OCI-LY7 (cell line): Measurements from ENCODE around the gene IDUA. TPM values are rescaled to one million over a fixed set of nuclear protein-coding genes. Genes with fewer than 3 reads are reported as not detected.

Experiments
- BruUV-seq: library from RNA; stranded (reverse); fragments of 400-500 nt; replicated peaks from 2 replicates; lab custom pipeline; 2021; lab: Mats Ljungman, UMichigan
- CTCF ChIA-PET: fragments of 300-600 bp; sonication (Branson Sonifier 250); formaldehyde crosslinking; loops from one replicate; lab custom pipeline; 2022; ENCODE audit warnings: antibody characterized with exemption; ENCODE audit not compliant: unreplicated experiment; lab: Charles Lee
- POLR2A ChIA-PET: fragments of 300-600 bp; sonication (Branson Sonifier 250); formaldehyde crosslinking; loops from one replicate; lab custom pipeline; 2022; ENCODE audit warnings: antibody characterized with exemption; lab: Charles Lee
- DNase-seq: peaks from one replicate; pipeline ENCODE4 v3.0.0-alpha.2; 2015; ENCODE audit warnings: low spot score
- H2AFZ ChIP-seq: fragments of 200-600 bp; sonication (generic), shearing (Covaris generic); 2 replicates; pipeline ENCODE4 v1.6.1; 2014; ENCODE audit warnings: mild to moderate bottlenecking, antibody characterized with exemption, low read length, moderate library complexity
- H3K27ac ChIP-seq: fragments of 200-600 bp; sonication (generic); 2 replicates; pipeline ENCODE4 v1.5.1; 2014; ENCODE audit warnings: mixed run types, low read depth, mild to moderate bottlenecking, moderate library complexity, low read length, inconsistent platforms; ENCODE audit not compliant: poor library complexity, severe bottlenecking
- H3K36me3 ChIP-seq: fragments of 200-600 bp; sonication (generic); 2 replicates; pipeline ENCODE4 v1.6.1; 2014; ENCODE audit warnings: mild to moderate bottlenecking, antibody characterized with exemption, low read length, moderate library complexity, mixed read lengths; ENCODE audit not compliant: insufficient read depth
- H3K4me1 ChIP-seq: fragments of 200-600 bp; sonication (generic); 2 replicates; pipeline ENCODE4 v1.5.1; 2014; ENCODE audit warnings: mild to moderate bottlenecking, low read length; ENCODE audit not compliant: insufficient read depth, poor library complexity, severe bottlenecking
- H3K4me2 ChIP-seq: fragments of 200-600 bp; sonication (generic); 2 replicates; pipeline ENCODE4 v1.6.1; 2014; ENCODE audit warnings: mild to moderate bottlenecking, low read length
- H3K4me3 ChIP-seq: fragments of 200-600 bp; sonication (generic); 2 replicates; pipeline ENCODE4 v1.5.1; 2014; ENCODE audit warnings: mild to moderate bottlenecking, low read depth, low read length; ENCODE audit not compliant: poor library complexity, severe bottlenecking
- H3K79me2 ChIP-seq: fragments of 200-600 bp; sonication (generic); 2 replicates; pipeline ENCODE4 v1.6.1; 2016; ENCODE audit warnings: low read depth, mild to moderate bottlenecking, low read length, moderate library complexity, mixed read lengths; ENCODE audit not compliant: insufficient read depth
- H3K9me2 ChIP-seq: fragments of 200-600 bp; sonication (generic); 2 replicates; pipeline ENCODE4 v1.6.1; 2016; ENCODE audit warnings: mild to moderate bottlenecking, low read length, mixed read lengths; ENCODE audit not compliant: insufficient read depth
- H3K9me3 ChIP-seq: fragments of 200-600 bp; sonication (generic); 2 replicates; pipeline ENCODE4 v1.6.1; 2014; ENCODE audit warnings: mild to moderate bottlenecking, mixed run types, low read length, mixed read lengths
- H4K20me1 ChIP-seq: fragments of 200-600 bp; sonication (generic); 2 replicates; pipeline ENCODE4 v1.6.1; 2014; ENCODE audit warnings: mild to moderate bottlenecking, antibody characterized with exemption, low read length, moderate library complexity, mixed read lengths; ENCODE audit not compliant: insufficient read depth
- EZH2phosphoT487 ChIP-seq: fragments of 200-600 bp; sonication (generic); IDR thresholded peaks from 2 replicates; pipeline ENCODE4 v1.6.1; 2018; ENCODE audit warnings: low read depth, borderline replicate concordance, mild to moderate bottlenecking, mixed run types, antibody characterized with exemption, low read length, moderate library complexity, mixed read lengths
- intact Hi-C: fragments of 100-400 bp; cut with micrococcal nuclease; formaldehyde crosslinking; loops from one replicate; pipeline ENCODE4 v1.10.0; 2022; ENCODE audit not compliant: unreplicated experiment
- total RNA-seq, 2 experiments: library from RNA; depleted of rRNA in 1 of 2; stranded (reverse); fragments of >200 nt in 1 of 2; shearing (Covaris generic) in 1 of 2; gene quantifications; 2 replicates each; pipeline ENCODE4 v1.2.3, GENCODE V29; 2014 to 2022
- TF ChIP-seq, protein P1 (sequence below): fragments of 200-600 bp; sonication (generic); conservative IDR thresholded peaks from 2 replicates; pipeline ENCODE4 v1.5.1; 2014; ENCODE audit warnings: mild to moderate bottlenecking, antibody characterized with exemption, low read length, moderate library complexity, mixed read lengths

Gene IDUA
- total RNA-seq, 2 experiments from 2014 or later = 12.3 to 15.7 TPM

- H3K9me2 ChIP-seq = no peaks in the 10 kb centered on the region
- H3K4me3 ChIP-seq = peak overlapping the region; percentile 95
- peak overlapping the region; percentile 16; the same call in 1 of the 2 replicates for H2AFZ ChIP-seq
- H3K4me1 ChIP-seq = peaks cover 7% of the 10 kb centered on the region
- no peaks in the 10 kb centered on the region for H3K79me2 ChIP-seq
- intact Hi-C loops = loop anchor here (5.0 kb wide), 1 partner anchor 36 kb away; no protein-coding TSS in a partner anchor
- TF ChIP-seq, protein P1, sequence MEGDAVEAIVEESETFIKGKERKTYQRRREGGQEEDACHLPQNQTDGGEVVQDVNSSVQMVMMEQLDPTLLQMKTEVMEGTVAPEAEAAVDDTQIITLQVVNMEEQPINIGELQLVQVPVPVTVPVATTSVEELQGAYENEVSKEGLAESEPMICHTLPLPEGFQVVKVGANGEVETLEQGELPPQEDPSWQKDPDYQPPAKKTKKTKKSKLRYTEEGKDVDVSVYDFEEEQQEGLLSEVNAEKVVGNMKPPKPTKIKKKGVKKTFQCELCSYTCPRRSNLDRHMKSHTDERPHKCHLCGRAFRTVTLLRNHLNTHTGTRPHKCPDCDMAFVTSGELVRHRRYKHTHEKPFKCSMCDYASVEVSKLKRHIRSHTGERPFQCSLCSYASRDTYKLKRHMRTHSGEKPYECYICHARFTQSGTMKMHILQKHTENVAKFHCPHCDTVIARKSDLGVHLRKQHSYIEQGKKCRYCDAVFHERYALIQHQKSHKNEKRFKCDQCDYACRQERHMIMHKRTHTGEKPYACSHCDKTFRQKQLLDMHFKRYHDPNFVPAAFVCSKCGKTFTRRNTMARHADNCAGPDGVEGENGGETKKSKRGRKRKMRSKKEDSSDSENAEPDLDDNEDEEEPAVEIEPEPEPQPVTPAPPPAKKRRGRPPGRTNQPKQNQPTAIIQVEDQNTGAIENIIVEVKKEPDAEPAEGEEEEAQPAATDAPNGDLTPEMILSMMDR = no peak
- TF ChIP-seq EZH2phosphoT487 = no peak
- BruUV-seq = no TSS peak
- H3K9me3 ChIP-seq = no peaks in the 10 kb centered on the region
- no peaks in the 10 kb centered on the region for H4K20me1 ChIP-seq
- H3K36me3 ChIP-seq = no peaks in the 10 kb centered on the region
- H3K4me2 ChIP-seq = peak overlapping the region; percentile 96
- H3K27ac ChIP-seq = no peak overlapping the region
- POLR2A ChIA-PET = no interaction called here
- DNase-seq = peak; percentile 64
- CTCF ChIA-PET = no interaction called here
Observed at GRCh38 chr4:972651-973424, 14.0 kb upstream of the IDUA start.

- intact Hi-C loops = loop anchor here (5.0 kb wide), 1 partner anchor 36 kb away; no protein-coding TSS in a partner anchor
- H3K9me2 ChIP-seq = no peaks in the 10 kb centered on the region
- no peak within 1 kb of the TSS for H3K27ac ChIP-seq
- no peaks in the 10 kb centered on the region for H3K9me3 ChIP-seq
- ChIA-PET POLR2A (no interaction called here), CTCF (no interaction called here)
- no peaks in the 10 kb centered on the region for H4K20me1 ChIP-seq
- peak within 1 kb of the TSS; percentile 95 for H3K4me3 ChIP-seq
- peak within 1 kb of the TSS; percentile 96 for H3K4me2 ChIP-seq
- no peaks in the 10 kb centered on the region for H3K79me2 ChIP-seq
- DNase-seq = peak; percentile 83
- peaks cover 7% of the 10 kb centered on the region for H3K4me1 ChIP-seq
- no TSS peak for BruUV-seq
- H2AFZ ChIP-seq = peak within 1 kb of the TSS; percentile 16; the same call in 1 of the 2 replicates
- TF ChIP-seq, protein P1 = no peak
- TF ChIP-seq EZH2phosphoT487 = no peak
- no peaks in the 10 kb centered on the region for H3K36me3 ChIP-seq
Observed at GRCh38 chr4:973431-974397, 13.1 kb upstream of the IDUA start, which contains the start of gene DGKQ. DGKQ (minus strand) TSS chr4:973569; CDS start chr4:973482, 87 bp downstream.
